WTC11 (cell line): ENCODE measurements around the gene EVL. TPM values are rescaled to one million over a fixed set of nuclear protein-coding genes. Genes with fewer than 3 reads are reported as not detected.

Experiments used
- ATAC-seq: fragments of 200-7000 bp; cut with Tn5 transposase; 2 replicates; pipeline ENCODE4 v1.10.0; 2021; ENCODE audit warnings: mild to moderate bottlenecking, moderate library complexity
- CTCF ChIA-PET: fragments of 300-600 bp; sonication (Branson Sonifier 250); formaldehyde crosslinking; loops from one replicate; lab custom pipeline; 2021; ENCODE audit warnings: antibody characterized with exemption; lab: Charles Lee
- POLR2A ChIA-PET: fragments of 350-600 bp; sonication (Branson Sonifier 250); formaldehyde crosslinking; loops from one replicate; lab custom pipeline; 2021; ENCODE audit warnings: antibody characterized with exemption; lab: Charles Lee
- DNase-seq: peaks from one replicate; pipeline ENCODE4 v3.0.0; 2021; ENCODE audit warnings: low spot score
- H3K27ac Mint-ChIP-seq: 2 replicates; pipeline ENCODE4 v1.8.0; 2021; ENCODE audit warnings: mixed read lengths
- H3K27me3 Mint-ChIP-seq: 2 replicates; pipeline ENCODE4 v1.8.0; 2021; ENCODE audit warnings: low read depth, mild to moderate bottlenecking, moderate library complexity, mixed read lengths
- H3K36me3 Mint-ChIP-seq: 2 replicates; pipeline ENCODE4 v1.8.0; 2021; ENCODE audit warnings: mixed read lengths
- H3K4me1 Mint-ChIP-seq: 2 replicates; pipeline ENCODE4 v1.8.0; 2022; ENCODE audit warnings: mixed read lengths
- H3K4me3 Mint-ChIP-seq: 2 replicates; pipeline ENCODE4 v1.8.0; 2021; ENCODE audit warnings: mild to moderate bottlenecking, moderate library complexity, mixed read lengths
- H3K9me3 Mint-ChIP-seq: 2 replicates; pipeline ENCODE4 v1.8.0; 2021; ENCODE audit warnings: mixed read lengths
- CBFB ChIP-seq: sonication (generic); formaldehyde crosslinking; IDR thresholded peaks from 2 replicates; pipeline ENCODE4 v1.8.1; 2022; ENCODE audit warnings: mild to moderate bottlenecking, low read depth, missing genetic modification reagents
- GRHL2 ChIP-seq: fragments of 250-450 bp; sonication (Bioruptor Pico); IDR thresholded peaks from 2 replicates; pipeline ENCODE4 v1.8.0; 2022; ENCODE audit warnings: mild to moderate bottlenecking, moderate library complexity; ENCODE audit not compliant: insufficient replicate concordance, severe bottlenecking
- IRF2 ChIP-seq: sonication (generic); formaldehyde crosslinking; IDR thresholded peaks from 2 replicates; pipeline ENCODE4 v1.8.0; 2022; ENCODE audit warnings: low read depth, missing genetic modification reagents, borderline replicate concordance
- JAZF1 ChIP-seq: fragments of 250-450 bp; sonication (Bioruptor Pico); IDR thresholded peaks from 2 replicates; pipeline ENCODE4 v1.9.0; 2021; ENCODE audit warnings: moderate library complexity, mild to moderate bottlenecking, inconsistent platforms
- JUN ChIP-seq: sonication (generic); formaldehyde crosslinking; IDR thresholded peaks from 2 replicates; pipeline ENCODE4 v1.8.0; 2023; ENCODE audit warnings: mild to moderate bottlenecking, missing genetic modification reagents
- NFE2L1 ChIP-seq: sonication (generic); formaldehyde crosslinking; IDR thresholded peaks from 2 replicates; pipeline ENCODE4 v1.8.1; 2023; ENCODE audit warnings: missing genetic modification reagents
- OVOL2 ChIP-seq: fragments of 250-450 bp; sonication (Bioruptor Pico); IDR thresholded peaks from 2 replicates; pipeline ENCODE4 v1.9.0; 2021; ENCODE audit warnings: mild to moderate bottlenecking, borderline replicate concordance
- RORB ChIP-seq: fragments of 250-450 bp; sonication (Bioruptor Pico); IDR thresholded peaks from 2 replicates; pipeline ENCODE4 v1.9.0; 2021; ENCODE audit warnings: mild to moderate bottlenecking
- SOX15 ChIP-seq: fragments of 250-450 bp; sonication (Bioruptor Pico); IDR thresholded peaks from 2 replicates; pipeline ENCODE4 v1.9.0; 2021; ENCODE audit warnings: mild to moderate bottlenecking
- TCF7 ChIP-seq: sonication (generic); formaldehyde crosslinking; IDR thresholded peaks from 2 replicates; pipeline ENCODE4 v1.8.0; 2022; ENCODE audit warnings: mild to moderate bottlenecking, low read depth, missing genetic modification reagents, moderate library complexity
- TEAD1 ChIP-seq: sonication (generic); formaldehyde crosslinking; IDR thresholded peaks from 2 replicates; pipeline ENCODE4 v1.8.0; 2022; ENCODE audit warnings: mild to moderate bottlenecking, missing genetic modification reagents
- TP53 ChIP-seq: sonication (generic); formaldehyde crosslinking; IDR thresholded peaks from 2 replicates; pipeline ENCODE4 v1.8.1; 2023; ENCODE audit warnings: mild to moderate bottlenecking, missing genetic modification reagents
- ZBTB21 ChIP-seq: sonication (generic); formaldehyde crosslinking; IDR thresholded peaks from 2 replicates; pipeline ENCODE4 v1.8.1; 2023; ENCODE audit warnings: mild to moderate bottlenecking, missing genetic modification reagents, borderline replicate concordance
- ZNF121 ChIP-seq: sonication (generic); formaldehyde crosslinking; IDR thresholded peaks from 2 replicates; pipeline ENCODE4 v1.8.0; 2023; ENCODE audit warnings: missing genetic modification reagents
- ZNF219 ChIP-seq: sonication (generic); formaldehyde crosslinking; IDR thresholded peaks from 2 replicates; pipeline ENCODE4 v1.8.0; 2023; ENCODE audit warnings: missing genetic modification reagents, mild to moderate bottlenecking, borderline replicate concordance
- ZNF317 ChIP-seq: sonication (generic); formaldehyde crosslinking; IDR thresholded peaks from 2 replicates; pipeline ENCODE4 v1.8.1; 2023; ENCODE audit warnings: low read depth, mild to moderate bottlenecking, moderate library complexity, missing genetic modification reagents, borderline replicate concordance
- total RNA-seq: library from RNA; stranded (reverse); gene quantifications from 3 replicates; pipeline ENCODE4 v1.2.3, GENCODE V29; 2021
- TF ChIP-seq, protein P1 (sequence below): sonication (generic); formaldehyde crosslinking; IDR thresholded peaks from 2 replicates; pipeline ENCODE4 v1.8.0; 2022; ENCODE audit warnings: mild to moderate bottlenecking, missing genetic modification reagents
- TF ChIP-seq, protein P2 (sequence below): sonication (generic); formaldehyde crosslinking; conservative IDR thresholded peaks from 2 replicates; pipeline ENCODE4 v1.8.1; 2023; ENCODE audit warnings: mild to moderate bottlenecking, low read depth, missing genetic modification reagents, moderate library complexity
- TF ChIP-seq, protein P3 (sequence below): fragments of 250-450 bp; sonication (Bioruptor Pico); IDR thresholded peaks from 2 replicates; pipeline ENCODE4 v2.1.2; 2022; ENCODE audit warnings: mild to moderate bottlenecking, moderate library complexity
- TF ChIP-seq, protein P4 (sequence below): sonication (generic); formaldehyde crosslinking; IDR thresholded peaks from 2 replicates; pipeline ENCODE4 v1.8.0; 2023; ENCODE audit warnings: missing genetic modification reagents, mild to moderate bottlenecking, borderline replicate concordance
- TF ChIP-seq, protein P5 (sequence below): sonication (generic); formaldehyde crosslinking; IDR thresholded peaks from 2 replicates; pipeline ENCODE4 v1.8.0; 2022; ENCODE audit warnings: mild to moderate bottlenecking, missing genetic modification reagents

The EVL gene
- total RNA-seq, 1 experiment from 2014 or later, result 60.8 TPM

DNA sequence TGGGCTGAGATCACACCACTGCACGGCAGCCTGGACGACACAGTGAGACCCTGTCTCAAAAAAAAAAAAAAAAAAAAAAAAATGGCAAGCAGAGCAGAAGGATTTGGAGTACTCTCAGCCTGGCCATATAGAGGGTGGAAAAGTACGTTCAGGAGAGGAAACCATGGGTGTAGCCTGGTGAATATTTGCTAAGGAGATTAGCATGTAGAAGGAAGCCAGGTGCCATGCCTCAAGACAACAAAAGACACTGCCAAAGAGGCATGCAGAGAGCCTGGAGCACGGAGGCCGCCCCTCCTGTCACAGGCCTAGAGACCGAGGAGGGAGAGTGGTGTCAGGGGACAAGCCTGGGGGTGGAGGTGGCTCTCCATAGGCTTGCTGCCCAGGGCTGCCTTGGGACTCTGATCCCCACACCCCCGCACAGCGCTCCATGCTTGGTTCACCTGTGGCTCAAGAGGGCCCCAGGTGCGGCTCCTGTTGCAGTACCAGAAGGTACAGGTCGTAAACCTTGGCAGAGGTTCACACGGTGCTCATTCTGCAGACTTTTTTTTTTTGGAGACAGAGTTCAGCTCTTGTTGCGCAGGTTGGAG lies 122.1 kb downstream of the EVL start:
- TF ChIP-seq ZNF219, result no peak
- no peak for TF ChIP-seq CBFB (CRISPR knock-in tag)
- TF ChIP-seq IRF2 (CRISPR knock-in tag), result no peak
- no peak for TF ChIP-seq NFE2L1
- TF ChIP-seq, protein P1, sequence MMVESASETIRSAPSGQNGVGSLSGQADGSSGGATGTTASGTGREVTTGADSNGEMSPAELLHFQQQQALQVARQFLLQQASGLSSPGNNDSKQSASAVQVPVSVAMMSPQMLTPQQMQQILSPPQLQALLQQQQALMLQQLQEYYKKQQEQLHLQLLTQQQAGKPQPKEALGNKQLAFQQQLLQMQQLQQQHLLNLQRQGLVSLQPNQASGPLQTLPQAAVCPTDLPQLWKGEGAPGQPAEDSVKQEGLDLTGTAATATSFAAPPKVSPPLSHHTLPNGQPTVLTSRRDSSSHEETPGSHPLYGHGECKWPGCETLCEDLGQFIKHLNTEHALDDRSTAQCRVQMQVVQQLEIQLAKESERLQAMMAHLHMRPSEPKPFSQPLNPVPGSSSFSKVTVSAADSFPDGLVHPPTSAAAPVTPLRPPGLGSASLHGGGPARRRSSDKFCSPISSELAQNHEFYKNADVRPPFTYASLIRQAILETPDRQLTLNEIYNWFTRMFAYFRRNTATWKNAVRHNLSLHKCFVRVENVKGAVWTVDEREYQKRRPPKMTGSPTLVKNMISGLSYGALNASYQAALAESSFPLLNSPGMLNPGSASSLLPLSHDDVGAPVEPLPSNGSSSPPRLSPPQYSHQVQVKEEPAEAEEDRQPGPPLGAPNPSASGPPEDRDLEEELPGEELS (CRISPR knock-in tag), result no peak
- peaks cover 5% of the 10 kb centered on the region for H3K36me3 Mint-ChIP-seq

DNA sequence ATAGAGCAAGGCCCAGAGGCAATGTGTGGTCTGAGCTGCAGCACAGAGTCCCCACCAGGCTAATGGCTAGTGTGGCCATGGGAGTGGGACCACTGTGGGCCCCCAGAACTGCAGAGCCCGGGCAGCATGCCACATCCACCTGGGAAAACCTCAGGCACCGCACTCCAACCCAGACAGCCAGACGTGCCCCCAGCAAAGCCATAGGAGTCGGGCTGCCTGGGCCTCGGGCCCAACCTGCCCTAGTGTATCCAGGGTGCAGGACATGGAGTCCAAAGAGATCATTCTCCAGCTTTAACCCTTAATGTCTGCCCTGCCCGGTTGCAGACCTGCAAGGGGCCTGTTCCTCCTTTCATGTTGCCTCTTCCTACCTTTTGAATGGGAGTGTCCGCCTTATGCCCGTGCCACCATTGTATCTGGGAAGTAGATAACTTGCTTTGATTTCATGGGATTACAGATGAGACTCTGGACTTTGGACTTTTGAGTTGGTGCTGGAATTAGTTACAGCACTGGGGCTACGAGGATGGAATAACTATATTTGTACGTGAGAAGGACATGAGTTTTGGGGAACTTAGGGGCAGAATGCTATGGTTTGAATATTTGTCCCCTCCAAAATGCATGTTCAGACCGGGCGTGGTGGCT lies 123.3 kb downstream of the EVL start:
- POLR2A ChIA-PET, result no interaction called here
- Mint-ChIP-seq H3K36me3 (peaks cover 5% of the 10 kb centered on the region), H3K4me1 (peaks cover 4% of the 10 kb centered on the region)

More for the DNA sequence above, 122.1 kb downstream of the EVL start:
- ATAC-seq, result peak; percentile 28; the same call in 1 of the 2 replicates
- H3K4me1 Mint-ChIP-seq, result no peaks in the 10 kb centered on the region
- ChIA-PET CTCF (interaction anchor here (0.7 to 1.5 kb wide), 3 partner anchors 32 to 315 kb away, joined by 3 to 4 read pairs (median 3); no protein-coding TSS in a partner anchor), POLR2A (no interaction called here)
- H3K27me3 Mint-ChIP-seq, result no peaks in the 10 kb centered on the region; the same call in 1 of the 2 replicates
- no peak overlapping the region for H3K27ac Mint-ChIP-seq
- no peak for DNase-seq
- H3K4me3 Mint-ChIP-seq, result no peak overlapping the region
- H3K9me3 Mint-ChIP-seq, result peaks cover 6% of the 10 kb centered on the region

DNA sequence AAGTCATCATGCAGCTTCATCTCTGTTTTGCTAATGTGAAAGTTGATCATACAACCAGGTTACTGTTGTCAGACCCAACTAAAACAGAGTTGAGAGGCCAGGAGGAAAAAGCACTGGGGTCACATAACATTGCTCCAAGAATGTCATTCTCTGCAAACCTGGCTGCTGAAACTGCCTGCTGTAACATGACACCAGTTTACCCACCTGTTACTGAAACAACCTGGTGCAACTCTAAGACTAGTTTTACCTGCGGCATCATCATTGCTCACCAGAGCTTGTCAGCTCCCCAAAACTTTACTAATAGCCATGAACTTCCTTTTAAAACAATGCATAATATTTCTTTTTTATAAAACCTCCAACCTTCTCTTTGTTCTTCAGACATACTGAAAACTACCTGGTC lies 124.9 kb downstream of the EVL start:
- POLR2A ChIA-PET, result no interaction called here
- no peaks in the 10 kb centered on the region; the same call in 1 of the 2 replicates for H3K27me3 Mint-ChIP-seq
- H3K4me3 Mint-ChIP-seq, result no peak overlapping the region
- TF ChIP-seq RORB (CRISPR knock-in tag), result no peak
- TF ChIP-seq, protein P2, sequence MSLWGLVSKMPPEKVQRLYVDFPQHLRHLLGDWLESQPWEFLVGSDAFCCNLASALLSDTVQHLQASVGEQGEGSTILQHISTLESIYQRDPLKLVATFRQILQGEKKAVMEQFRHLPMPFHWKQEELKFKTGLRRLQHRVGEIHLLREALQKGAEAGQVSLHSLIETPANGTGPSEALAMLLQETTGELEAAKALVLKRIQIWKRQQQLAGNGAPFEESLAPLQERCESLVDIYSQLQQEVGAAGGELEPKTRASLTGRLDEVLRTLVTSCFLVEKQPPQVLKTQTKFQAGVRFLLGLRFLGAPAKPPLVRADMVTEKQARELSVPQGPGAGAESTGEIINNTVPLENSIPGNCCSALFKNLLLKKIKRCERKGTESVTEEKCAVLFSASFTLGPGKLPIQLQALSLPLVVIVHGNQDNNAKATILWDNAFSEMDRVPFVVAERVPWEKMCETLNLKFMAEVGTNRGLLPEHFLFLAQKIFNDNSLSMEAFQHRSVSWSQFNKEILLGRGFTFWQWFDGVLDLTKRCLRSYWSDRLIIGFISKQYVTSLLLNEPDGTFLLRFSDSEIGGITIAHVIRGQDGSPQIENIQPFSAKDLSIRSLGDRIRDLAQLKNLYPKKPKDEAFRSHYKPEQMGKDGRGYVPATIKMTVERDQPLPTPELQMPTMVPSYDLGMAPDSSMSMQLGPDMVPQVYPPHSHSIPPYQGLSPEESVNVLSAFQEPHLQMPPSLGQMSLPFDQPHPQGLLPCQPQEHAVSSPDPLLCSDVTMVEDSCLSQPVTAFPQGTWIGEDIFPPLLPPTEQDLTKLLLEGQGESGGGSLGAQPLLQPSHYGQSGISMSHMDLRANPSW (CRISPR knock-in tag), result no peak
- no peak for TF ChIP-seq SOX15
- no peak for TF ChIP-seq JAZF1
- TF ChIP-seq ZNF219, result no peak
- no peak for TF ChIP-seq ZNF121 (CRISPR knock-in tag)
- TF ChIP-seq GRHL2, result no peak
- no peak for TF ChIP-seq TEAD1 (CRISPR knock-in tag)
- TF ChIP-seq, protein P3, sequence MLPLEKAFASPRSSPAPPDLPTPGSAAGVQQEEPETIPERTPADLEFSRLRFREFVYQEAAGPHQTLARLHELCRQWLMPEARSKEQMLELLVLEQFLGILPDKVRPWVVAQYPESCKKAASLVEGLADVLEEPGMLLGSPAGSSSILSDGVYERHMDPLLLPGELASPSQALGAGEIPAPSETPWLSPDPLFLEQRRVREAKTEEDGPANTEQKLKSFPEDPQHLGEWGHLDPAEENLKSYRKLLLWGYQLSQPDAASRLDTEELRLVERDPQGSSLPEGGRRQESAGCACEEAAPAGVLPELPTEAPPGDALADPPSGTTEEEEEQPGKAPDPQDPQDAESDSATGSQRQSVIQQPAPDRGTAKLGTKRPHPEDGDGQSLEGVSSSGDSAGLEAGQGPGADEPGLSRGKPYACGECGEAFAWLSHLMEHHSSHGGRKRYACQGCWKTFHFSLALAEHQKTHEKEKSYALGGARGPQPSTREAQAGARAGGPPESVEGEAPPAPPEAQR (CRISPR knock-in tag), result no peak
- TF ChIP-seq JUN, result no peak
- no peak for TF ChIP-seq OVOL2 (CRISPR knock-in tag)
- TF ChIP-seq NFE2L1, result no peak
- TF ChIP-seq, protein P4, sequence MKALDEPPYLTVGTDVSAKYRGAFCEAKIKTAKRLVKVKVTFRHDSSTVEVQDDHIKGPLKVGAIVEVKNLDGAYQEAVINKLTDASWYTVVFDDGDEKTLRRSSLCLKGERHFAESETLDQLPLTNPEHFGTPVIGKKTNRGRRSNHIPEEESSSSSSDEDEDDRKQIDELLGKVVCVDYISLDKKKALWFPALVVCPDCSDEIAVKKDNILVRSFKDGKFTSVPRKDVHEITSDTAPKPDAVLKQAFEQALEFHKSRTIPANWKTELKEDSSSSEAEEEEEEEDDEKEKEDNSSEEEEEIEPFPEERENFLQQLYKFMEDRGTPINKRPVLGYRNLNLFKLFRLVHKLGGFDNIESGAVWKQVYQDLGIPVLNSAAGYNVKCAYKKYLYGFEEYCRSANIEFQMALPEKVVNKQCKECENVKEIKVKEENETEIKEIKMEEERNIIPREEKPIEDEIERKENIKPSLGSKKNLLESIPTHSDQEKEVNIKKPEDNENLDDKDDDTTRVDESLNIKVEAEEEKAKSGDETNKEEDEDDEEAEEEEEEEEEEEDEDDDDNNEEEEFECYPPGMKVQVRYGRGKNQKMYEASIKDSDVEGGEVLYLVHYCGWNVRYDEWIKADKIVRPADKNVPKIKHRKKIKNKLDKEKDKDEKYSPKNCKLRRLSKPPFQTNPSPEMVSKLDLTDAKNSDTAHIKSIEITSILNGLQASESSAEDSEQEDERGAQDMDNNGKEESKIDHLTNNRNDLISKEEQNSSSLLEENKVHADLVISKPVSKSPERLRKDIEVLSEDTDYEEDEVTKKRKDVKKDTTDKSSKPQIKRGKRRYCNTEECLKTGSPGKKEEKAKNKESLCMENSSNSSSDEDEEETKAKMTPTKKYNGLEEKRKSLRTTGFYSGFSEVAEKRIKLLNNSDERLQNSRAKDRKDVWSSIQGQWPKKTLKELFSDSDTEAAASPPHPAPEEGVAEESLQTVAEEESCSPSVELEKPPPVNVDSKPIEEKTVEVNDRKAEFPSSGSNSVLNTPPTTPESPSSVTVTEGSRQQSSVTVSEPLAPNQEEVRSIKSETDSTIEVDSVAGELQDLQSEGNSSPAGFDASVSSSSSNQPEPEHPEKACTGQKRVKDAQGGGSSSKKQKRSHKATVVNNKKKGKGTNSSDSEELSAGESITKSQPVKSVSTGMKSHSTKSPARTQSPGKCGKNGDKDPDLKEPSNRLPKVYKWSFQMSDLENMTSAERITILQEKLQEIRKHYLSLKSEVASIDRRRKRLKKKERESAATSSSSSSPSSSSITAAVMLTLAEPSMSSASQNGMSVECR (CRISPR knock-in tag), result no peak
- TF ChIP-seq ZBTB21 (CRISPR knock-in tag), result no peak
- TF ChIP-seq TCF7, result no peak
- TF ChIP-seq, protein P5, sequence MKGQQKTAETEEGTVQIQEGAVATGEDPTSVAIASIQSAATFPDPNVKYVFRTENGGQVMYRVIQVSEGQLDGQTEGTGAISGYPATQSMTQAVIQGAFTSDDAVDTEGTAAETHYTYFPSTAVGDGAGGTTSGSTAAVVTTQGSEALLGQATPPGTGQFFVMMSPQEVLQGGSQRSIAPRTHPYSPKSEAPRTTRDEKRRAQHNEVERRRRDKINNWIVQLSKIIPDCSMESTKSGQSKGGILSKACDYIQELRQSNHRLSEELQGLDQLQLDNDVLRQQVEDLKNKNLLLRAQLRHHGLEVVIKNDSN, result no peak
- no peak for TF ChIP-seq TP53 (CRISPR knock-in tag)
- peaks cover 5% of the 10 kb centered on the region for H3K36me3 Mint-ChIP-seq
- no peak overlapping the region for H3K27ac Mint-ChIP-seq
- DNase-seq (no peak), ATAC-seq (no peak)
- CTCF ChIA-PET, result no interaction called here
- H3K4me1 Mint-ChIP-seq, result peaks cover 11% of the 10 kb centered on the region
- peaks cover 6% of the 10 kb centered on the region for H3K9me3 Mint-ChIP-seq

More for the DNA sequence above, 123.3 kb downstream of the EVL start:
- Mint-ChIP-seq H3K27me3 (no peaks in the 10 kb centered on the region; the same call in 1 of the 2 replicates), H3K27ac (no peak overlapping the region), H3K4me3 (no peak overlapping the region)
- DNase-seq (no peak), ATAC-seq (no peak)
- CTCF ChIA-PET, result interaction anchor here (0.6 to 1.5 kb wide), 3 partner anchors 33 to 97 kb away, joined by 3 to 4 read pairs (median 3); no protein-coding TSS in a partner anchor
- no peak for TF ChIP-seq ZNF317 (CRISPR knock-in tag)
- TF ChIP-seq, all 79 proteins: peak for 0
- H3K9me3 Mint-ChIP-seq, result peaks cover 6% of the 10 kb centered on the region
